GM18867 (cell line): ENCODE results near the gene RAB22A.
A peak's percentile ranks its signal among the peaks of the same experiment; 100 is the strongest.

ENCODE experiments used
- ATAC-seq: cut with Tn5 transposase; IDR thresholded peaks from one replicate; pipeline ENCODE4 v1.9.1; 2021; ENCODE audit warnings: mild to moderate bottlenecking, moderate library complexity; ENCODE audit not compliant: unreplicated experiment

RAB22A gene, protein sequence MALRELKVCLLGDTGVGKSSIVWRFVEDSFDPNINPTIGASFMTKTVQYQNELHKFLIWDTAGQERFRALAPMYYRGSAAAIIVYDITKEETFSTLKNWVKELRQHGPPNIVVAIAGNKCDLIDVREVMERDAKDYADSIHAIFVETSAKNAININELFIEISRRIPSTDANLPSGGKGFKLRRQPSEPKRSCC

DNA sequence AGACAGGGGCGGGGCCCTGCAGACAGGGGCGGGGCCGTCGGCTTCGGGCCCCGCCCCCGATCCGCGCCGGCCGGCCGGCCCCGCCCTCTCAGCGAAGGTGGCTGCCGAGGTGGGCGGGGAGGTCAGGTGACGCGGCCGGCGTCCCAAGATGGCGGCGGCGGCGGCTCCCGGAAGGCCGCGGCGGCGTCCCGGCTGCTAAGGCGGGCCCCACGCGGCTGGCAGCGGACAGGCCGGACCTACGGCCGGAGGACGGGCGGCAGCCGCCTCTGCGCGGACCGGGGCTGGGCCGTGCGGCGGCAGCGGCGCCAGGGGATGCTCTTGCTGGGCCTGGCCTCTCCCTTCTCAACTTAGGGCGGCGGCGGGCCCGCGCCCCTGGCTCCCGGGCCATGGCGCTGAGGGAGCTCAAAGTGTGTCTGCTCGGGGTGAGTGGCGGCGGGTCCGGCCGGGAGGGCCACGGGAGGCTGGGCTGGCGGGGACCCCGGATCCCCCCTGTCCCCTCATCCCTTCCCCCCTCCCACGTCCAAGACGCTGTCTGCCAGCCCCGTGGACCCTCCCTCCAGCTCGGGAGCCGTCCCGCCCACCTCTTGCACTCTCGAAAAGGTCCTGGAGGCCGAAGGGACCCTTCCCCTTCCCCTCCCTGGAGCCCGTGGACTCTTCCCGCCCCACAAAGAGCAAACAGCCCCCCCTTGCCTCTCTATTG lies at the start of gene RAB22A:
TSS of gene RAB22A (plus strand) at position 125 of the 700 bp plus-strand sequence. CDS start at position 387, 262 bp downstream.
- ATAC-seq: peak; percentile 75

DNA sequence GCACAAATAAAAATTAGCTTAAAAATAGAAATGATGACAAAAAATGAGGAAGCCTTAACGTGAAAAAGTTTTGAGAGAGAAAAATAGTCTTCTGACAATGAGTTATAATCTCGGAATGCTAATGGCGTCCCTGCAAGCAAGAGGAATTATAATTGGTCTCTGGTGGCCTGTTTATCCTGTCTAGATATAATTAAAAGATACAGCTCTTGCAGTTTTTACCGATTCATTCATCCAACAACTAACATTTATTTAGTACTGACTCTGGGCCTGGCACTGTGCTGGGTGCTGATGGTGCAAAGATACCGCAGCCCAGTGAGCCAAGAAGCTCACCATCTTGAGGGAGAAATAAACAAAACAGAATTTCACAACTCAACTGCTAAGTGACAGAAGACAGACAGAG lies 49.5 kb upstream of the RAB22A start:
- ATAC-seq: no peak

DNA sequence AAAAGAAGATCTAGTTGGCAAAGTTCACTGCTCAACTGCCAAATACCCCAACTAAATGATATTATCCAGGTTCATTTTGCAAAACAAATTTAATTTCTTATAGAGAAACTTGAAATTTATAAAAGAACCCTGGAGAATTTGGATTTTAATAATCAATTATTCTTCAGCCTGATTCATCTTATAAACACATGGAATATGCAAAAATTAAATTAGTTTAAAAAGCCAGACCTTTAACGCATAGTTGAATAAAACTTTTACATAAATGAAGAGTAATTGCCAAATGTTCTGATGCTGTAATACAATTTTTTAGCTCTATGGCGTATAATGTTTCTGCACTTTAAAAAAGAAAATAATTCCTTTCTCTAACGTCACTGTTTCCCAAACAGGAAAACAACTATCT lies 47.9 kb upstream of the RAB22A start:
- no peak for ATAC-seq

DNA sequence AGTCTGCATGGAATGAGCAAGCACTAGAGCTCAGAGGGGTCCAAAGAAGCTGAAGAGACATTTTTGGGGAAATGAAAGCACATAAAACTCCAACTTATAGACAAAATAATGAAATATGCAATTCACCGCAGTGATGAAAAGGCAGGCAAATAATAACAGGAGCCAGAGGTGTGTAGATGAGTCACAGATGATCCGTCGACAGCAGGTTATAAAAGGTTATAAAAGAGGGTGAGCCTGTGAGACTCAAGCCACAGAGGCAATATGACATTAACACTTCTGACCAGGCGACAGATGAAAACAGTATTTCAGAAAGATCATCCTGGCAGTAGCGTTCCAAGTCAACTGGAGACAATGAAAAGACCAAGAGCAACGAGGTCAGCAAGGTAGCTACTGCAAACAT lies 45.2 kb upstream of the RAB22A start:
- no peak for ATAC-seq

DNA sequence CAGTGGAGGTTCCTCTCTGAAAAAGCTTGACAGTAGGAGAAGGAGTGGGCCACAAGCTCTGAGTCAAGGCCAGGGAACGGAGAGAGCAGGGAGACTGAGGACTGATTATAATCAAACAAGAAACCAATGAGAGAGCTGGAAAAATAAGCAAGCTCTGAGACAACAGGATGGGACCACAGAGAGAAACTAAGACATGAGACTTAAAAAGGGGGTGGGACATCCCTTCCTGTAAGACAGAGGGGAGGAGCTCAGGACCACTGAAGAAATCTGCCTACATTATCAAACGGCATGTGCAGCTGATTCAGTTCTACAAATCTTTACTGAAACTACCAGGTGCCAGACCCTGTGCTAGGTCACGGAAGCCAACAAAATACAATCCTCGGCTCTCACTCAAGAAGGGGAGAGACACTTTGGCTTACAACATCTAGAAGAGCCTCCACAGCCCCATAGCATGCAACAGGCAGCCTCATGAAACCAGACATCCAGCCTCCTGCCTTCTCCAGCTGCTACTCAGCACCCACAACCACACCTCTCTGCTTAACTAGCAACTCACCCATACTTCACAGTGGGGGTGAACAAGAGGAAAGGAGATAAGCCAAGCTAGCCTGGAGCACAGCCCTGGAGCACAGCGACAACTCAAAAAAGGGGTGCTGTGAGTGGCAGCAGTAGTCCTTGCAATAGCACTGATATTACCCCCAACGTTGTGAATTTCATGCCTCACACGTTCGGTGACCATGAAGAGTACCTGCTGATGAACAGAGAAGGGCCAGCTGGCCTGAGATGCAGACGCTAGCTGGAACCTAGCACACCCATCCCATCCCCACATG lies 41.9 kb upstream of the RAB22A start:
- no peak for ATAC-seq

DNA sequence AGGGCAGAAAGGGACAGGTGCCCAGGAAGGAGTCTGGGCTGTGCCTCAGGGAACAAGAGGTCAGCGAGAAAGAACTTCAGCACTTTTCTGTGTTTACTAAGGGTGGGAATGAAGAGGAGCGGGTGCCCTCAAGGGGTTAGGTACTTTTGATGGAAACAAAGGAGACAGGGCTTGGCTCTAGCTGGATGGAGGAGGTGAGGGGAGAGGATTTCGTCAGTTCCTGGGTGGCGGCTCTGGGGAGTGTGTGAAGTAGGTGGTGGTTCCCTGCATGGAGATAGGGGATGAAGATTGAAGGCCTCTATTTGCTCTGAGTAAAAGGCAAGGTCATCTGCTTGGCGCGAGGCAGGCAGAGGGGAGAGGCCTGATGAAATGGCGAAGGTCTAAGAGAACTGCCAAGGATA lies 41.1 kb upstream of the RAB22A start:
- ATAC-seq: no peak

DNA sequence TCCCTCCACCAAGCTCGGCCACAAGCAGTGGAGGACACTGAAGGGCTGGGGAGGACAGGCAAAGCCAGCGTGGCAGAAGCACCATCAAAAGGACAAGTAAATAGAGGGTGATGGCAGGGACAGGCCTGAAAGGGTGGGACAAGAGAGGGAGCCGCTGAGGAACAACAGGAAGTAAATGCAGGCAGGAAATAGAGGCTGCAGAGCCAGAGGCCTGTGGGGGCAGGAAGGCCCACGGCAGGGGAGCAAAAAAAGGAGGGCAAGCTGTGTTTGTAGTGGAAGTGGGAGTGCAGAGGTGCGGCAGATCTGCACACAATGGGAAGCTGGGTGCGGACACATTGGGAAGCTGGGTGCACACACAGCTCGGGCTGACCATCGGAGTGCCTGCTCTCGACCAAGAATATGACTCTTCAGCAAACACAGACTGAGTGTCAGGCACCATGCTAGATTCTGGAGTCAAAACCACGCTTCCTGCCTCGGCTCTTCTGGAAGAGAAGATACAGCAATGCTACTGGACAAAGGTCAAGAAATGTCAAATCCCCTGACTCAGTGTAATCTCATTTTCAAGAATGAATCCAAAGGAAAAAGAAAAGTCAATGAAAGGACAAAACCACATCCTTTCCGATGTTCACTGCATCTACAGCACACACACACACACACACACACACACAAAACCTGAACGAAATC lies 40.4 kb upstream of the RAB22A start:
- ATAC-seq: no peak

DNA sequence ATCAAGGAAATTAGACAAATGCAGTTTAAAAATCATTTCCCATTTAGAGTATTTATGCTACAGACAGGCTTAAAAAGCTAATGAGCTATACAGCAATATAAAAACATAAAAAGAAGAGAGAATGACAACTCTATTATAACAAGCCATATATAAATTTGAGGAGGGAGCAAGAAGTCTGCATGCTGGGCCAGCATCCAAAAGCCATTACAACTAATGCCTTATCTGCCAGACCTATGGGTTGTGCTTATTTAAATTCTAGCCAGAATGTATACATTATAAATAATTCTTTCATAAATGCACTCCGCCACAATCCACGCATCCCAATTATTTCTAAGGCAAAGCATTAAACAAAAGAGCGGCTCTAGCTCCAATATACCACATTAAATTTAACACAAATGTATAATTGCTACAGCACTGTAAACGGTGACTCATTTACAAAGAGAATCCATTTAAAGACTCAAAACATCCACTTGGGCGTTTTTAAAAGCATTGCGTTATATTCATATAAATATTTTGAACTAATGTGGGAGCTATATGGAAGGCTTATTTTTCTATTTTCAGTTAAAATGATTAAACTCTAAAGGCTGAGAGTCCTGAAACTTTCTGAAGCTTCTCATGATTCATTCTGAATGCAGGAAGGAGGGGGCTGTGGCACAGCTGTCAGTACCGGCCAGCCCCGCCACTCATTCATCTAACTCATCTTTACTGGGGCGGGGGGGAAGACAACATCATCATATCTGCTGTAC lies 37.7 kb upstream of the RAB22A start:
- no peak for ATAC-seq

DNA sequence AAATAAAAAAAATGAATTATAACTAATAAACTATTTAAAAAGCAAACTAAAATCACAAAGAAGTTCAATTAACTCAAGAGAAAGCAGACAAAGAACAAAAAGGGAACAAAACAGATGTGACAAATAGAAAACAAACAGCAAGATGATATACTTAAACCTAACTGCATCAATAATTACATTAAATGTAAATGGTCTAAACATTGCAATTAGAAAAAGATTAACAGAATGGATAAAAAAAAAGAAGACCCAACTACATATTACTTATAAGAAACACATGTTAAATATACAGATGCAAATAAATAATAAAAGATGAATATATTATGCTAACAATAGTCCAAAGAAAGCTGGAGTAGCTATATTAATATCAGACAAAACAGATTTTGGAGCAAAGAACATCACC lies 35.1 kb upstream of the RAB22A start:
- ATAC-seq: no peak

DNA sequence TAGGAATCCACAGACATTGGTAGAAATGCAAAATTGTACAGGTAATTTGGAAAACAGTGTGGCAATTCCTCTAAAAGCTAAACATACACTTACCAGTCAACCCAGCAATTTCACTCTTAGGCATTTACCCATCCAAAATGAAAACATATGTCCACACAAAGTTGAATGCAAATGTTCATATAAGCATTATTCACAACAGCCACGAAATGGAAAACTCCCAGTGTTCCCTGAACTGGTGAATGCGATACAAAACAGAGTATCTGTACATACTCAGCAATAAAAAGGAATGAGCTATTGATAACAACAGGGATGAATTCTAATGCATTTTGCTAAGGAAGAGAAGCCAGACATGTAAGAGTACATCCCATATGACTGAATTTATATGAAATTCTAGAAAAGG lies 32.4 kb upstream of the RAB22A start:
- no peak for ATAC-seq

DNA sequence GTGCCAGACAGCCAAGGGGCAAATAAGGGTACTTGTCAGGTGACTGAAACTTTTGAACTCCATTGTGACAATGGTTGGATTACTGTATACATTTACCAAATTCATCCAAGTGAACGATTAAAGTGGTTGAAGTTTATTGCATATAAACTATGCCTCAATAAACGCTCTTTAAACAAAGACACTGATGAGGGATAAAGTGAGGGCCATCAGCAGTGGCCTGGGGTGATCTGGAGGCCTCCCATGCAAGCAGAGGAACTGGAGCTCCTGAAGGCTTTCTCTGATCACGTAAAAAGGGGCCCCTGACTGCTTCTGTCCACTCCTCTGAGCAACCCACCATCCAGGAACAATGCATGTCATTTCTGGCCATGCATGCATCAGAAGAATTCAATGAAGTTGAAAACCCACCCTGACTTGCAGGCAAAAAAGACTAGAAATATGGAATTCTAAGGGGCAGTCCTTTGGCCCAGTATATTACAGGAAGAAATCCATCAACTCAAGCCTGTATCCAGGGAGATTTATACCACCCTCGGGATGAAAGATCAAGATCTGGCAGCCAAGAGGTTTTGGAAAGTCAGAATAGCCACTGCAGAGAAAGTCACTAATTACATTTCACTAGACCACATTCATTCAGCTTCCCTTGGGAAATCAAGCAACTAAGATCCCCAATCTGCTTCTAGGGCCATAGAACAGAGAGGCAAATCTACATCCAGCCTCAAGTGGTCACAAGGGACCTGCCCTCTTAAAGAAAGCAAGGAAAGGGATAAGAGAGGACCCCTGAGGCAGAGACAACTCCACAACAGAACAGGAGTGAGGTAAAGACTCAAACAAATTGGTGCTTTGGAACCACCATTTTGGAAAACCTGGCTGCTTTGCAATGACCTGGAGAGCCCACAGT lies 31.7 kb upstream of the RAB22A start:
- no peak for ATAC-seq

DNA sequence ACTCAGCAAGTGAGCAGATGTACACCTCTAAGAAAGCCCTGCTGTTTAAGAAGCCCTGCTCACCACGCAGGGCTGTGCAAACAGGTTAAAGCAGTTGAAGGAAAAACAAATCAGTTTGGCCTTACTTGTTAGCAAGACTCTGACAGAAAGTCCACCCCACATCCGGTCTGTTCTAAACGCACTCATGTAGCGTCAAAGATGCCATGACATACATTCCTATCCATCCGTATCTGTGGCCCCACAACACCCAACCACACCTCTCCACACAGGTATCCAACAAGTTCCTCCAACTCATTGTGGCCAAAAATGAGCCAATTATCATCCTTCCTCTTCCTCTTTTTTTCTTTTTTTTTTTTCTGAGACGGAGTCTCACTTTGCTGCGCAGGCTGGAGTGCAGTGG lies 22.8 kb upstream of the RAB22A start:
- no peak for ATAC-seq

DNA sequence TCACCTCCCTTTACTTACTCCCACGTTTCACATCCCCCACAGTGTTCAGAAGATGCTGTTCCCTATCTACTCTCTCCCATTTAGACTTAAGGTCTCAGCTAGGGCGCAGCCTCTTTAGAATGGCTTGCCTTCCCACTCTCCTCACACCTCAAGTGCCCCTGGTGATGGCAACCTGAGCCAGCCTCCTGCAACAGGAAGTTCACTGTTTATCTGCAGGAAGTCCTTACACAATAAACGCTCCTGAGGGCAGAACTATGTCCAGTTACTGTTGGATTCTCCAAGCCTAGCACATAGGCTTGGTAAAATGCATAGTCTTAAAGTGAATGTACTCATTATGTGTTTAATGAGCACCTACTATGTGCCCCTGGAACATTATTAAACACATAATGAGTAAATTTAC lies 21.9 kb upstream of the RAB22A start:
- no peak for ATAC-seq

DNA sequence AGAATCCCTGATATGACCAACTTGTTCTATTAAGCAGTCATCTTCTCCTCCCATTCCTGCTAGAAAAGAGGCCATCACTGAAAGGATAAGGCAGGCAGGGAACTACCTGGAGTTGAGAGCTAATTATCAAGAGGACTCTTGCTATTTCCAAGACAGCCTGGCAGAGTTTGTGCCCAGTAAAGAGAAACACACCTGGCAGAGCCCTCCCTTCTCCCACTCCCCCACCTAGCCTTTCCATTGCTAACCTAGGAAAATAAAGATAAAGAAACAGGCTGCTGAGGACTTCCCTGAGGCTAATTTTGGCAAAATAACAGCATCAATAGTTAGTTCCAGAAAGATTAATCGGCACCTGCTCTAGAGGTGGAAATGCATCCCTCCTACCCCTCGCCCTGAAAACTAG lies 20.4 kb upstream of the RAB22A start:
- ATAC-seq: no peak

DNA sequence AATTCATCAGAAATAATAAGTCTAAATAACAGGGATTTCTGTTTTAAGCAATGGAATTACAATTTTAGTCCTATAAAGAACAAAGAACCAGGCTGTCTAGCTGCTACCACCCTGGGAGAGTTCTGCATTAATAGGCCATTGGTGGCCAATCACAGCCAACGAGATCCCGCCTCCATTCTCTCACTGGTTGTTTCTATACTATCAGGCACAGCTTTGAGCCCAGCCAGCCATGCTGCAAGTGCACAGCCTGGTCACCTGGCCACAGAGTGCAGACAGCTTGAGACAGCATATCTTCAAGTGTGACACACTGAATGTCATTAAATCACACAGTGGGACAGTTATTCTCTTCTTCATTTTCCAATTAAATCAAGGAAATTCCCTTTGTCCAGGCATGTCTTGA lies 16.1 kb upstream of the RAB22A start:
- ATAC-seq: no peak

DNA sequence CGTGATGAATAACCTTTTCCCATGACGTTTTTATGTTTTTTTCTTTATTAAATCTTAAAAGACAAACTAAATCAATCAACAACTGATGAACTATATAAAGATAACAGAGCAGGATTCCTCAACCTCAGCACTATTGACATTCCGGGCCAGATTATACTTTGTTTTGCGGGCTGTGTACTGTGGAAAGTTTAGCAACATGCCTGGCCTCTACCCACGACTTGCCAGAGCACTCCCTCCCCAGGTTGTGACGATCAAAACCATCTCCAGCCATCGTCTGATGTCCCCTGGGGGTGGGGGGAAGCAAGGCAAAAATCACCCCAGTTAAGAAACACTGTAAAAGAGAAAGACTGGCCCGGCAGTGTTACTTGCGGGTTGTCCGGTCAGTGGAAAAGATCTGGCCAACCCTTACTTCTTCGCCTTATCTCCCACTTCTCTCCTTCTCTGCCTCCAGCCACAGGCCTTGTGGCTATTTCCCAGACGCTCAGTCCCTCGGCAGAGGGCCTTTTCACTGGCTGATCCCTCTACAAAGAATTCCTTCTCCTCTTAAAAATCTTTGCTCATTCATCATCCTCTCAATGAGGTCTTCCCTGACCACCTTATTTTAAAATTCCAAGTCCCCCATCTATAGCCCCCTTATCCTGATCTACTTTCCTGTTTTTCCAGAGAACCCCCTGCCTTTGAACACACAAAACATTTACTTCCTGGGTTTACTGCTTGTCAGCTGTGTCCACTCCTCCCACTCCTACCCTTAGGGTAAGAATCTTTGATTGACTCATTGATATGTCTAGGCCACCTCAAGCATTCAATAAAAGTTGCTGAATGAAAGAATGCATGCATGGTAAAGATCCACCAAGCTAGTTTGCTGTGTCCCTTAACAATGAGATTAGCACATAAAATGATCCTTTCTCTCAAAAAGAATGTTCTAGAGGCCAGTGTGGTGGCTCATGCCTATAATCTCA lies 14.7 kb upstream of the RAB22A start:
- ATAC-seq: no peak

DNA sequence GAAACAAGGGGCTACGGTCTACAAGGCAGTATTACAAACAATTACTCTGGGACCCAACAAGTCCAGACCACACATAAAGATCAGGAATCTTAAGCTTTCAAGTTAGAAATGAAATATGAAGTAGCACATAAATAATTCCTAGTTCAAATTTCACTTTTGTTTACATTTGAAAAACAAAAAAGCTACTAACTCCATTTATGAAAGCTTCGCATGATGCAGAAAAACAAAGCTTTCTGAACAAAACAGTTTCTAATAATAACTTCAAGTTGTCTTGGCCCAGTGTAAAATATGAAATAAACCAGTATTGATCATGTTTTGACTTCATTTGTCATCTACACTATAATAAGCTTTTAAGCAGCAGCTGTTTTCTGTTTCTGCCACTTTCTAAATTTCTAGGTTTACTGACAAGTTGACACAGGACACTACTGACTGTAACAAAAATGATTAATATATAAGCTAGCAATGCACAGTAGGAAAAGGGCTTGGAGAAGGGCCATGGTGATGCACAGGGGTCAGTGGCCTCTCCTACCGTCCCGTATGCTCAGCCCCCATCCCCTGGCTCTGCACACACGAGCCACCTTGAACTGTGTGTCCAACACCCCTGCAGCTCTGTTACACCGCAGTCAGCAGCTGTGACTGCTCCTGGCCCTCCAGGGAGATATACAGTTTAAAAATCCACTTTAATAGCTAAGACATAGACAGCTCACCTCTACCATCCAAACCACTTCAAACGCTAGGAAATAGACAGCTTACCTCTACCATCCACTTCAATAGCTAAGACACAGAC lies 13.3 kb upstream of the RAB22A start:
- no peak for ATAC-seq

DNA sequence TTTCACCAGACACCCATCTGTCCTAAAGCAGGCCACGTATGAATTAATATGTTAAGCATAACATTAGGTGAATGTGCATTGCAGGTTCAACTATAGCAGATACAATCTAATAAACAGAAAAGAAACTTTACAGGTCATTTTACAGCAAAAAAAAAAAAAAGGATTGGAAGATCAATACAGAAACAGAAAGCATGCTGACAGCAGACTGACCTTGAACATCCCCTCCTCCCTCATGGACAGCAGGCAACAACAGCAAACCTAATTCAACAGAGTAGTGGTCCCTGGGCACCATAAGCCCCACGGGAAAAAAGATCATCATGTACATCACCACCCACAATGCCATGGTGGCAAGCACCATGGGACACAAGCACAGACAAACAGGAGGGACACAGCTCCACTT lies 12.1 kb upstream of the RAB22A start:
- no peak for ATAC-seq
